Kidney epithelial cell (primary cell): ENCODE measurements around the gene SPART. TPM values are rescaled to one million over a fixed set of nuclear protein-coding genes. Genes with fewer than 3 reads are reported as not detected.

Experiments used
- DNase-seq: peaks from one replicate; pipeline ENCODE4 v3.0.0-alpha.2; 2010; ENCODE audit warnings: low read depth
- H3K27me3 ChIP-seq: 2 replicates; pipeline ENCODE4 v1.6.0; 2011; ENCODE audit warnings: low read length; ENCODE audit not compliant: control insufficient read depth, insufficient read depth
- H3K36me3 ChIP-seq: 2 replicates; pipeline ENCODE4 v1.5.1; 2011; ENCODE audit warnings: low read length; ENCODE audit not compliant: control insufficient read depth, insufficient read depth
- H3K4me3 ChIP-seq: 2 replicates; pipeline ENCODE4 v1.5.1; 2011; ENCODE audit warnings: low read depth, mild to moderate bottlenecking, control low read depth, low read length
- CTCF ChIP-seq: IDR thresholded peaks from 2 replicates; pipeline ENCODE4 v1.5.1; 2011; ENCODE audit warnings: mild to moderate bottlenecking, moderate library complexity, low read length, control low read depth, inconsistent platforms; ENCODE audit not compliant: insufficient read depth, poor library complexity, severe bottlenecking
- total RNA-seq: library from RNA; depleted of rRNA; stranded (reverse); fragments of >200 nt; gene quantifications from 2 replicates; pipeline ENCODE4 v1.2.3, GENCODE V29; 2015

Gene SPART
- total RNA-seq, 1 donor from 2014 or later, result 51.0 TPM

- no peak for DNase-seq
- Histone ChIP-seq H3K27me3 (no peaks in the 10 kb centered on the region), H3K4me3 (no peak overlapping the region), H3K36me3 (no peaks in the 10 kb centered on the region)
- no peak for TF ChIP-seq CTCF
Measured at GRCh38 chr13:36298535-36299068, 47.6 kb downstream of the SPART start.

GRCh38 chr13:36297366-36298338, 48.5 kb downstream of the SPART start, which contains the start of gene CCDC169:
Gene CCDC169, minus strand, starts transcription at chr13:36297814. Its CDS starts 95 bp downstream, at chr13:36297719.
- Histone ChIP-seq H3K27me3 (no peaks in the 10 kb centered on the region), H3K36me3 (no peaks in the 10 kb centered on the region), H3K4me3 (peak within 1 kb of the TSS; percentile 60)
- no peak for TF ChIP-seq CTCF
- DNase-seq, result peak; percentile 10

- no peak for DNase-seq
- no peak for TF ChIP-seq CTCF
- Histone ChIP-seq H3K36me3 (no peaks in the 10 kb centered on the region), H3K4me3 (no peak overlapping the region), H3K27me3 (no peaks in the 10 kb centered on the region)
Measured at GRCh38 chr13:36294096-36294495, 52.1 kb downstream of the SPART start.

GRCh38 chr13:36293497-36293896, 52.7 kb downstream of the SPART start:
- no peak for TF ChIP-seq CTCF
- H3K36me3 ChIP-seq, result no peaks in the 10 kb centered on the region
- no peaks in the 10 kb centered on the region for H3K27me3 ChIP-seq
- H3K4me3 ChIP-seq, result no peak overlapping the region
- DNase-seq, result no peak

- Histone ChIP-seq H3K27me3 (no peaks in the 10 kb centered on the region), H3K36me3 (no peaks in the 10 kb centered on the region), H3K4me3 (no peak overlapping the region)
- DNase-seq, result no peak
- TF ChIP-seq CTCF, result no peak
Measured at GRCh38 chr13:36288794-36289391, 57.3 kb downstream of the SPART start.
